ENCODE results near the gene SH2B3.

GRCh38 chr12:111401167-111401605 is 4.5 kb upstream of the SH2B3 start:
- TF ChIP-seq EZH2 (IDR thresholded peaks at IDR 0.05; ENCODE audit: borderline replicate concordance, low read depth, low read length, severe bottlenecking), result no peak
- TF ChIP-seq, protein P1, sequence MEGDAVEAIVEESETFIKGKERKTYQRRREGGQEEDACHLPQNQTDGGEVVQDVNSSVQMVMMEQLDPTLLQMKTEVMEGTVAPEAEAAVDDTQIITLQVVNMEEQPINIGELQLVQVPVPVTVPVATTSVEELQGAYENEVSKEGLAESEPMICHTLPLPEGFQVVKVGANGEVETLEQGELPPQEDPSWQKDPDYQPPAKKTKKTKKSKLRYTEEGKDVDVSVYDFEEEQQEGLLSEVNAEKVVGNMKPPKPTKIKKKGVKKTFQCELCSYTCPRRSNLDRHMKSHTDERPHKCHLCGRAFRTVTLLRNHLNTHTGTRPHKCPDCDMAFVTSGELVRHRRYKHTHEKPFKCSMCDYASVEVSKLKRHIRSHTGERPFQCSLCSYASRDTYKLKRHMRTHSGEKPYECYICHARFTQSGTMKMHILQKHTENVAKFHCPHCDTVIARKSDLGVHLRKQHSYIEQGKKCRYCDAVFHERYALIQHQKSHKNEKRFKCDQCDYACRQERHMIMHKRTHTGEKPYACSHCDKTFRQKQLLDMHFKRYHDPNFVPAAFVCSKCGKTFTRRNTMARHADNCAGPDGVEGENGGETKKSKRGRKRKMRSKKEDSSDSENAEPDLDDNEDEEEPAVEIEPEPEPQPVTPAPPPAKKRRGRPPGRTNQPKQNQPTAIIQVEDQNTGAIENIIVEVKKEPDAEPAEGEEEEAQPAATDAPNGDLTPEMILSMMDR (IDR thresholded peaks at IDR 0.05; ENCODE audit: extremely low read depth in 1 of 2, insufficient read depth in 1 of 2, low read depth in 1 of 2, low read length in 2 of 2), result no peak
- no peak for TF ChIP-seq GATA2 (IDR thresholded peaks at IDR 0.05; ENCODE audit: insufficient read depth, insufficient read length, low read depth, low read length)
- TF ChIP-seq POLR2A (IDR thresholded peaks at IDR 0.05; ENCODE audit: low read depth, low read length), result no peak
- no peak for TF ChIP-seq MYC (IDR thresholded peaks at IDR 0.05; ENCODE audit: low read depth, low read length)
- no peak for TF ChIP-seq MAX (IDR thresholded peaks at IDR 0.05; ENCODE audit: insufficient read depth, insufficient read length)
- no peak for TF ChIP-seq JUN (IDR thresholded peaks at IDR 0.05; ENCODE audit: borderline replicate concordance, insufficient read depth, insufficient read length, low read depth)
- TF ChIP-seq POLR2AphosphoS5 (IDR thresholded peaks at IDR 0.05; ENCODE audit: insufficient read depth, low read depth, low read length), result no peak

All from endothelial cell of umbilical vein (primary cell).